Endothelial cell of umbilical vein (primary cell): ENCODE data around the gene EDARADD. TPM values are rescaled to one million over a fixed set of nuclear protein-coding genes. Genes with fewer than 3 reads are reported as not detected.

Experiments
- BruUV-seq: library from RNA; stranded (reverse); fragments of 400-500 nt; replicated peaks from 2 replicates; lab custom pipeline; 2021; lab: Mats Ljungman, UMichigan
- CTCF ChIA-PET: fragments of 300-600, 350-600 bp; sonication (Branson Sonifier 250); formaldehyde crosslinking; loops from one replicate; lab custom pipeline; 2021; ENCODE audit warnings: antibody characterized with exemption, inconsistent platforms; lab: Charles Lee
- POLR2A ChIA-PET: fragments of 300-600, 350-600 bp; sonication (Branson Sonifier 250); formaldehyde crosslinking; loops from one replicate; lab custom pipeline; 2021; ENCODE audit warnings: antibody characterized with exemption, inconsistent platforms; lab: Charles Lee
- DNase-seq: peaks from one replicate; pipeline ENCODE4 v3.0.0-alpha.2; 2011; ENCODE audit warnings: low read depth, low spot score
- FAIRE-seq: peaks from 2 replicates; lab custom pipeline; 2011; peaks lifted over from hg19 to GRCh38; lab: Jason Lieb, UNC
- H2AFZ ChIP-seq: 2 replicates; pipeline ENCODE4 v1.6.0; 2012; ENCODE audit warnings: low read depth, low read length, control low read depth, inconsistent platforms
- H3K27ac ChIP-seq: 2 replicates; pipeline ENCODE4 v1.5.1; 2011; ENCODE audit warnings: low read depth, mild to moderate bottlenecking, control low read depth, low read length, moderate library complexity; ENCODE audit not compliant: insufficient read depth
- H3K27me3 ChIP-seq, 2 experiments: 2 replicates each; pipeline versions ENCODE4 v1.6.0 to v1.6.1; 2011; ENCODE audit warnings: low read length in 2 of 2, mixed read lengths in 1 of 2; ENCODE audit not compliant: control insufficient read depth in 2 of 2, insufficient read depth in 2 of 2
- H3K36me3 ChIP-seq, 2 experiments: 2 replicates in 1 of 2; 3 replicates in 1 of 2; pipeline ENCODE4 v1.5.1; 2011; ENCODE audit warnings: low read length in 2 of 2, mild to moderate bottlenecking in 1 of 2, moderate library complexity in 1 of 2; ENCODE audit not compliant: control insufficient read depth in 2 of 2, insufficient read depth in 2 of 2; ENCODE audit errors: extremely low read depth in 1 of 2
- H3K4me1 ChIP-seq: 3 replicates; pipeline ENCODE4 v1.5.1; 2011; ENCODE audit warnings: mild to moderate bottlenecking, low read length; ENCODE audit not compliant: control insufficient read depth, insufficient read depth; ENCODE audit errors: extremely low read depth
- H3K4me2 ChIP-seq: 2 replicates; pipeline ENCODE4 v1.6.1; 2011; ENCODE audit warnings: low read length, control low read depth, mixed read lengths; ENCODE audit not compliant: insufficient read depth
- H3K4me3 ChIP-seq, 3 experiments: fragments of 200-600 bp in 1 of 3; sonication (generic), shearing (Covaris generic) in 1 of 3; replicated peaks in 1 of 3; 2 replicates each; pipeline ENCODE4 v1.5.1; 2011 to 2016; ENCODE audit warnings: control low read depth in 3 of 3, low read length in 3 of 3, mild to moderate bottlenecking in 2 of 3, inconsistent platforms in 1 of 3, low read depth in 1 of 3, moderate library complexity in 1 of 3; ENCODE audit not compliant: insufficient read depth in 1 of 3
- H3K79me2 ChIP-seq: 2 replicates; pipeline ENCODE4 v1.6.0; 2012; ENCODE audit warnings: low read length, inconsistent platforms; ENCODE audit not compliant: control insufficient read depth, insufficient read depth
- H3K9ac ChIP-seq: replicated peaks from 2 replicates; pipeline ENCODE3; 2011; ENCODE audit warnings: low read length, control low read depth; ENCODE audit not compliant: insufficient read depth; ENCODE audit errors: extremely low read depth
- H3K9me1 ChIP-seq: replicated peaks from 3 replicates; pipeline ENCODE4 v1.6.0; 2011; ENCODE audit warnings: mild to moderate bottlenecking, low read length; ENCODE audit not compliant: control insufficient read depth, insufficient read depth; ENCODE audit errors: extremely low read depth
- H3K9me3 ChIP-seq: replicated peaks from 2 replicates; pipeline ENCODE4 v1.5.1; 2012; ENCODE audit warnings: low read length, inconsistent platforms; ENCODE audit not compliant: control insufficient read depth, insufficient read depth
- H4K20me1 ChIP-seq: replicated peaks from 2 replicates; pipeline ENCODE3; 2011; ENCODE audit warnings: mild to moderate bottlenecking, low read length; ENCODE audit not compliant: control insufficient read depth, insufficient read depth; ENCODE audit errors: extremely low read depth
- EZH2 ChIP-seq: IDR thresholded peaks from 2 replicates; pipeline ENCODE4 v1.6.1; 2012; ENCODE audit warnings: borderline replicate concordance, low read depth, mild to moderate bottlenecking, moderate library complexity, low read length, inconsistent platforms; ENCODE audit not compliant: severe bottlenecking
- FOS ChIP-seq: IDR thresholded peaks from 2 replicates; pipeline ENCODE4 v1.6.1; 2011; ENCODE audit warnings: mild to moderate bottlenecking, low read length, moderate library complexity, borderline replicate concordance; ENCODE audit not compliant: insufficient read depth
- GATA2 ChIP-seq: IDR thresholded peaks from 2 replicates; pipeline ENCODE4 v1.7.0; 2011; ENCODE audit warnings: low read depth, mild to moderate bottlenecking, moderate library complexity, mixed read lengths, low read length; ENCODE audit not compliant: insufficient read length, insufficient read depth
- JUN ChIP-seq: IDR thresholded peaks from 2 replicates; pipeline ENCODE4 v1.6.1; 2011; ENCODE audit warnings: borderline replicate concordance, low read depth; ENCODE audit not compliant: insufficient read length, insufficient read depth
- MYC ChIP-seq: IDR thresholded peaks from one replicate; pipeline ENCODE4 v1.6.1; 2011; ENCODE audit warnings: mild to moderate bottlenecking, low read depth, low read length
- POLR2A ChIP-seq: IDR thresholded peaks from 2 replicates; pipeline ENCODE4 v1.6.1; 2012; ENCODE audit warnings: low read depth, mild to moderate bottlenecking, control low read depth, low read length
- POLR2AphosphoS5 ChIP-seq: IDR thresholded peaks from 2 replicates; pipeline ENCODE4 v1.6.1; 2012; ENCODE audit warnings: low read depth, mild to moderate bottlenecking, control low read depth, low read length, moderate library complexity; ENCODE audit not compliant: insufficient read depth
- dilution Hi-C: fragments of 300-500 bp; cut with MboI; formaldehyde crosslinking; loops from one replicate; pipeline ENCODE4 v1.15.0; 2019; ENCODE audit warnings: low sequenced_read_pairs; ENCODE audit not compliant: extremely low pct_ligation_motif_present
- intact Hi-C: fragments of 100-400 bp; cut with micrococcal nuclease; formaldehyde crosslinking; loops from one replicate; pipeline ENCODE4 v1.10.0; 2022
- polyA plus RNA-seq, 4 experiments: library from polyadenylated mRNA; depleted of rRNA in 3 of 4; stranded (reverse) in 3 of 4; unstranded in 1 of 4; fragments of >200 nt; gene quantifications; 2 replicates each; pipeline versions ENCODE4 v1.2.1 to v1.2.3, GENCODE V29; 2011 to 2012; ENCODE audit warnings: missing spikeins in 1 of 4
- total RNA-seq: library from RNA; stranded (reverse); gene quantifications from 2 replicates; pipeline ENCODE4 v1.2.3, GENCODE V29; 2021
- TF ChIP-seq, protein P1 (sequence below): IDR thresholded peaks from 2 replicates; pipeline ENCODE4 v1.6.1; 2011; ENCODE audit not compliant: insufficient read depth, insufficient read length
- TF ChIP-seq, protein P2 (sequence below), 2 donors: IDR thresholded peaks; 1 replicate in 1 of 2; 2 replicates in 1 of 2; pipeline ENCODE4 v1.5.1; 2011; ENCODE audit warnings: low read length in 2 of 2, mild to moderate bottlenecking in 2 of 2, moderate library complexity in 2 of 2, control low read depth in 1 of 2, inconsistent platforms in 1 of 2, low read depth in 1 of 2; ENCODE audit not compliant: insufficient read depth in 1 of 2; ENCODE audit errors: extremely low read depth in 1 of 2

The EDARADD gene
- total and polyA plus RNA-seq, 2 donors (not counting 3 experiments of a cell fraction or from before 2014, with no cell fraction given) = not detected

DNA sequence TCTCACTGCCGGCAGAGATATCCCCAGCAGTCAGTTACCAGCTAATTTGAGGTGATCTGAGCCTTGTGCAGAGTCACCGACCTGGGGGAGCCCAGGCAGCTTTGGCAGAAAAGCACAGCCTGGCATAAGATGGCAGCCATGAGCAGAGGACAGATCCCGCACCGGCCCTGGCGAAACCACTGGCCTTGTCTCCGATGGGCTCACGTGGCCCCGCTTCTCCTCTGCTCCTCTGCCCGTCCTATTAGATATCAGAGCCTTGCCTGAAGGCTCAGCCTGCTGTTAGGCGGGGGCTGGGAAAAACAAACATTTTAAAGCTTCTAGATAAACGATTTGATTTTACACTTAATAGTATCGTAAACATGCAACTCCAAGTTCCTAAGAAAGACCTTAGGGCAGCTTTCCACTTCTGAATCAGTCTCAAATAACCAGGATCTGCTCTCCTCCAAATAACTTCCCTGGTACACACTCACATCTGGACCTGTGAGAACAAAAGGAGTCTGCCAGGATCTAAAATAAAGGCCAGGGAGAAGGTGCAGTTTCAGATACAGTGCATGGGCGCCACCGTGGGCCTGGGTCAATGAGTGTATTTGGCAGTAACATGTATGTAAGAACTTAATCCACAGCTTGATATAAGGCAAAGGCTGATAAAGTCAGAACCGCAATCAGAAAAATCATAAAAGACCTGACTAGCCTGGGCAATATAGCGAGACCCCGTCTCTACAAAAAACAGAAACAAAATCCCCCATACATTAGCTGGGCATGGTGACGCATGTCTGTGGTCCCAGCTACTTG lies 10.0 kb downstream of the EDARADD start:
- Histone ChIP-seq H3K4me2 (no peak overlapping the region), H3K79me2 (no peaks in the 10 kb centered on the region), H3K9ac (no peak overlapping the region), H3K4me3 (no peak overlapping the region), H3K27ac (no peak overlapping the region), H2AFZ (no peak overlapping the region), H4K20me1 (no peaks in the 10 kb centered on the region), H3K4me1 (no peaks in the 10 kb centered on the region), H3K27me3 (peaks cover 0 to 2% of the 10 kb centered on the region in 2 experiments), H3K9me3 (no peaks in the 10 kb centered on the region), H3K36me3 (no peaks in the 10 kb centered on the region), H3K9me1 (no peaks in the 10 kb centered on the region)
- ChIA-PET CTCF (no interaction called here), POLR2A (no interaction called here)
- TF ChIP-seq MYC (no peak), POLR2A (no peak), JUN (no peak), POLR2AphosphoS5 (no peak), EZH2 (no peak), FOS (no peak), GATA2 (no peak)
- TF ChIP-seq, protein P1, sequence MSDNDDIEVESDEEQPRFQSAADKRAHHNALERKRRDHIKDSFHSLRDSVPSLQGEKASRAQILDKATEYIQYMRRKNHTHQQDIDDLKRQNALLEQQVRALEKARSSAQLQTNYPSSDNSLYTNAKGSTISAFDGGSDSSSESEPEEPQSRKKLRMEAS = no peak
- TF ChIP-seq, protein P2, sequence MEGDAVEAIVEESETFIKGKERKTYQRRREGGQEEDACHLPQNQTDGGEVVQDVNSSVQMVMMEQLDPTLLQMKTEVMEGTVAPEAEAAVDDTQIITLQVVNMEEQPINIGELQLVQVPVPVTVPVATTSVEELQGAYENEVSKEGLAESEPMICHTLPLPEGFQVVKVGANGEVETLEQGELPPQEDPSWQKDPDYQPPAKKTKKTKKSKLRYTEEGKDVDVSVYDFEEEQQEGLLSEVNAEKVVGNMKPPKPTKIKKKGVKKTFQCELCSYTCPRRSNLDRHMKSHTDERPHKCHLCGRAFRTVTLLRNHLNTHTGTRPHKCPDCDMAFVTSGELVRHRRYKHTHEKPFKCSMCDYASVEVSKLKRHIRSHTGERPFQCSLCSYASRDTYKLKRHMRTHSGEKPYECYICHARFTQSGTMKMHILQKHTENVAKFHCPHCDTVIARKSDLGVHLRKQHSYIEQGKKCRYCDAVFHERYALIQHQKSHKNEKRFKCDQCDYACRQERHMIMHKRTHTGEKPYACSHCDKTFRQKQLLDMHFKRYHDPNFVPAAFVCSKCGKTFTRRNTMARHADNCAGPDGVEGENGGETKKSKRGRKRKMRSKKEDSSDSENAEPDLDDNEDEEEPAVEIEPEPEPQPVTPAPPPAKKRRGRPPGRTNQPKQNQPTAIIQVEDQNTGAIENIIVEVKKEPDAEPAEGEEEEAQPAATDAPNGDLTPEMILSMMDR (IDR thresholded peaks at IDR 0.05; ENCODE audit: extremely low read depth in 1 of 2, insufficient read depth in 1 of 2, low read depth in 1 of 2, low read length in 2 of 2) = no peak
- intact Hi-C loops (no loop called here), dilution Hi-C loops (no loop called here)
- FAIRE-seq = no peak
- DNase-seq = no peak
- BruUV-seq = no TSS peak
